Measurements from ENCODE around the gene TMEM187. TPM values are rescaled to one million over a fixed set of nuclear protein-coding genes. Genes with fewer than 3 reads are reported as not detected.

The TMEM187 gene
- total and polyA plus RNA-seq, 10 donors: 2.0 to 12.2 (median 5.6) TPM

GRCh38 chrX:153983321-153983801 is 10.8 kb downstream of the TMEM187 start:
- Histone ChIP-seq H3K4me3 (no peak overlapping the region), H3K9me3 (no peaks in the 10 kb centered on the region), H3K27ac (peak overlapping the region in 7 of 8 donors; percentile 8 to 90 (median 83)), H3K27me3 (replicated peaks in 1 of 7) (peaks cover 0 to 21% (median 0%) of the 10 kb centered on the region in 7 donors), H3K4me1 (peaks cover 23 to 68% (median 54%) of the 10 kb centered on the region in 6 donors), H3K36me3 (peaks cover 0 to 4% (median 0%) of the 10 kb centered on the region in 6 donors)
- peak; percentile 76 for DNase-seq
- intact Hi-C loops (cut with DNase I; ENCODE audit: low total_unique reads): no loop called here
- WGBS, 5 donors: 54 to 77% (median 60%) methylated on average over 6 to 12 of the region's 12 CpGs
- TF ChIP-seq POLR2AphosphoS5 (IDR thresholded peaks at IDR 0.05) (no peak), POLR2A (IDR thresholded peaks at IDR 0.05) (no peak)
- TF ChIP-seq, protein P1, sequence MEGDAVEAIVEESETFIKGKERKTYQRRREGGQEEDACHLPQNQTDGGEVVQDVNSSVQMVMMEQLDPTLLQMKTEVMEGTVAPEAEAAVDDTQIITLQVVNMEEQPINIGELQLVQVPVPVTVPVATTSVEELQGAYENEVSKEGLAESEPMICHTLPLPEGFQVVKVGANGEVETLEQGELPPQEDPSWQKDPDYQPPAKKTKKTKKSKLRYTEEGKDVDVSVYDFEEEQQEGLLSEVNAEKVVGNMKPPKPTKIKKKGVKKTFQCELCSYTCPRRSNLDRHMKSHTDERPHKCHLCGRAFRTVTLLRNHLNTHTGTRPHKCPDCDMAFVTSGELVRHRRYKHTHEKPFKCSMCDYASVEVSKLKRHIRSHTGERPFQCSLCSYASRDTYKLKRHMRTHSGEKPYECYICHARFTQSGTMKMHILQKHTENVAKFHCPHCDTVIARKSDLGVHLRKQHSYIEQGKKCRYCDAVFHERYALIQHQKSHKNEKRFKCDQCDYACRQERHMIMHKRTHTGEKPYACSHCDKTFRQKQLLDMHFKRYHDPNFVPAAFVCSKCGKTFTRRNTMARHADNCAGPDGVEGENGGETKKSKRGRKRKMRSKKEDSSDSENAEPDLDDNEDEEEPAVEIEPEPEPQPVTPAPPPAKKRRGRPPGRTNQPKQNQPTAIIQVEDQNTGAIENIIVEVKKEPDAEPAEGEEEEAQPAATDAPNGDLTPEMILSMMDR (IDR thresholded peaks at IDR 0.05 in 8 of 11, conservative IDR thresholded peaks at IDR 0.05 in 3 of 11): no peak

- peak; percentile 77 for DNase-seq
- peak overlapping the region; percentile 63 to 90 (median 82) for H3K27ac ChIP-seq
- WGBS, 5 donors: 43 to 63% (median 55%) methylated on average over 13 to 20 of the region's 20 CpGs
- TF ChIP-seq POLR2AphosphoS5 (IDR thresholded peaks at IDR 0.05) (peak in 1 of 3 donors; percentile 34), POLR2A (IDR thresholded peaks at IDR 0.05) (no peak)
- intact Hi-C loops (cut with DNase I; ENCODE audit: low total_unique reads): no loop called here
- H3K36me3 ChIP-seq: peaks cover 0 to 4% (median 0%) of the 10 kb centered on the region in 6 donors
- H3K4me3 ChIP-seq: peak overlapping the region in 1 of 8 donors; percentile 48
- no peaks in the 10 kb centered on the region for H3K9me3 ChIP-seq
- peaks cover 23 to 68% (median 54%) of the 10 kb centered on the region in 6 donors for H3K4me1 ChIP-seq
- H3K27me3 ChIP-seq (replicated peaks in 1 of 7): peaks cover 0 to 21% (median 0%) of the 10 kb centered on the region in 7 donors
These were observed 12.0 kb downstream of the TMEM187 start for GRCh38 chrX:153984351-153985178.

DNA sequence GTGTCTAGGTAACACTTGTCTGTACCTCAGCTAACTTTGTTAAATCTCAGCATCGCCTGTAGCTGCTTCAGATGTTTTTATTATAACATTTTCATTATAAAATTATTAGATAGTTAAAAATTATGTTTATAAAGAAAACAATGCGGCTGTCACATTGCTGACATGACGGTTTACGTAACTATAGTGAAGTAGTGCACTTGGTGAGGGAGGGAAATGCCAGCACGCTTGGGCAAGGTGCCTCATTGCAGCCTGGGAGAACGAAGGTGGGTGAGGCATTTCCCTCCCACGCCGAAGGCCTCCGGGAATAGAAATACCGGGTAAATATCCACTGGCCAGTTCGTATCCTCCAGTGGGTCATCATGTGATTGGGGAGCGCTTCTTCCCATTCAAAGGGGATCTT is 15.9 kb downstream of the TMEM187 start:
- H3K27ac ChIP-seq: no peak overlapping the region
- no peaks in the 10 kb centered on the region for H3K9me3 ChIP-seq
- H3K4me1 ChIP-seq: peaks cover 5 to 48% (median 29%) of the 10 kb centered on the region in 6 donors
- H3K36me3 ChIP-seq: no peaks in the 10 kb centered on the region
- intact Hi-C loops (cut with DNase I; ENCODE audit: low total_unique reads): no loop called here
- peaks cover 0 to 12% (median 0%) of the 10 kb centered on the region in 7 donors for H3K27me3 ChIP-seq (replicated peaks in 1 of 7)
- no peak overlapping the region for H3K4me3 ChIP-seq
- 77 to 87% (median 85%) methylated on average over 12 of the region's 12 CpGs for WGBS, 5 donors
- TF ChIP-seq, protein P1 (IDR thresholded peaks at IDR 0.05 in 8 of 11, conservative IDR thresholded peaks at IDR 0.05 in 3 of 11): no peak
- TF ChIP-seq POLR2A (IDR thresholded peaks at IDR 0.05) (no peak), POLR2AphosphoS5 (IDR thresholded peaks at IDR 0.05) (no peak)
- no peak for DNase-seq

DNA sequence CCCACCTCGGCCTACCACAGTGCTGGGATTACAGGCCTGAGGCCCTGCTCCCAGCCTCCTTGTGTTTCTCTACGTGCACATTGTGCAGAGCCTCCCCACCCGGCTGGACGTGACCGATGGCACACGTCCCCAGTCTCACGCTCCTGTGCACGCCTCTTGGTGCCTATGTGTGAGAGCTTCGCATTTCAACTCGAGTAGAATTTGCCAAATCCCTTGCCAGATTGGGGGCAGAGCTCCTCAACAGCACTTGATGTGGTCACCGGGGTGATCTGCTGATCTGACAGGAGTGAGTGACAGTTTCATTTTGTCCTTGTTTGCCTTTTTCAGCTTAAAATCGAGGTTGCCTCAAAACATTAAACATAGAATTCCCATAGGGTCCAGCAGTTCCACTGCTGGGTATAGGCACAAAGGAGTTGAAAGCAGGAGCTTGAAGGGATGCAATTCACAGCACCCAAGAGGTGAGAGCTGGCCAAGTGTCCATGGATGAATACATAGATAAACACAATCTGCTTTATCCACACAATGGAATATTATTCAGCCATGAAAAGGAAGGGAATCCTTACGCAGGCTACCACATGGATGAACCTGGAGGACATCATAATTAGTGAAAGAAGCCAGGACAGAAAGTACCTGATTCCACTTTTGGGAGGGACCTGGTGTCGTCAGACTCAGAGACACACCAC is 17.6 kb downstream of the TMEM187 start:
- Histone ChIP-seq H3K9me3 (no peaks in the 10 kb centered on the region), H3K27me3 (replicated peaks in 1 of 7) (peaks cover 0 to 4% (median 0%) of the 10 kb centered on the region in 7 donors), H3K27ac (no peak overlapping the region), H3K4me1 (peaks cover under 1 to 32% (median 13%) of the 10 kb centered on the region in 6 donors), H3K4me3 (no peak overlapping the region), H3K36me3 (no peaks in the 10 kb centered on the region)
- TF ChIP-seq, protein P1 (IDR thresholded peaks at IDR 0.05 in 8 of 11, conservative IDR thresholded peaks at IDR 0.05 in 3 of 11): no peak
- no peak for TF ChIP-seq POLR2A (IDR thresholded peaks at IDR 0.05)
- no peak for TF ChIP-seq POLR2AphosphoS5 (IDR thresholded peaks at IDR 0.05)
- intact Hi-C loops (cut with DNase I; ENCODE audit: low total_unique reads): no loop called here
- no peak for DNase-seq
- 74 to 93% (median 84%) methylated on average over 3 to 14 of the region's 14 CpGs for WGBS, 5 donors

Measured in spleen (tissue), 11 donors.